Left ventricle myocardium inferior (tissue), 1 donor: ENCODE results near the gene OR7C1. TPM values are rescaled to one million over a fixed set of nuclear protein-coding genes. Genes with fewer than 3 reads are reported as not detected.
"Not testable (repeated sequence)": the region's sequence is repeated elsewhere in the genome, so short reads cannot be mapped to it uniquely, and the experiment has no call there.

Experiments
- DNase-seq: peaks from one replicate; pipeline ENCODE4 v3.0.0-alpha.2; 2020
- H3K27ac ChIP-seq: fragments of 200-600 bp; replicated peaks from 2 replicates; pipeline ENCODE4 v1.8.0; 2021
- H3K27me3 ChIP-seq: fragments of 200-600 bp; 2 replicates; pipeline ENCODE4 v1.8.0; 2021; ENCODE audit warnings: low read depth
- H3K36me3 ChIP-seq: fragments of 200-600 bp; 2 replicates; pipeline ENCODE4 v1.8.0; 2021
- H3K4me1 ChIP-seq: fragments of 200-600 bp; 2 replicates; pipeline ENCODE4 v1.8.0; 2021
- H3K4me3 ChIP-seq: fragments of 200-600 bp; 2 replicates; pipeline ENCODE4 v1.8.0; 2021; ENCODE audit warnings: mild to moderate bottlenecking, moderate library complexity
- H3K9me3 ChIP-seq: fragments of 200-600 bp; replicated peaks from 2 replicates; pipeline ENCODE4 v1.8.0; 2021
- CTCF ChIP-seq: fragments of 200-600 bp; IDR thresholded peaks from 2 replicates; pipeline ENCODE4 v1.8.0; 2021; ENCODE audit warnings: antibody characterized with exemption, mild to moderate bottlenecking, borderline replicate concordance
- intact Hi-C: fragments of 100-400 bp; cut with micrococcal nuclease; formaldehyde crosslinking; loops from one replicate; pipeline ENCODE4 v1.11.0; 2022
- total RNA-seq: library from RNA; stranded (reverse); fragmentation: NEBNext Ultra II Directional; extraction: Animal tissue kit (Norgen Biotek cat#: 25700); gene quantifications from one replicate; pipeline ENCODE4 v1.2.1, GENCODE V29; 2021
- donor health status: DM: no; HTN: yes; CAD: no; lungs with severe emphysema.

OR7C1 gene
- total RNA-seq, 1 donor from 2014 or later = not detected

DNA sequence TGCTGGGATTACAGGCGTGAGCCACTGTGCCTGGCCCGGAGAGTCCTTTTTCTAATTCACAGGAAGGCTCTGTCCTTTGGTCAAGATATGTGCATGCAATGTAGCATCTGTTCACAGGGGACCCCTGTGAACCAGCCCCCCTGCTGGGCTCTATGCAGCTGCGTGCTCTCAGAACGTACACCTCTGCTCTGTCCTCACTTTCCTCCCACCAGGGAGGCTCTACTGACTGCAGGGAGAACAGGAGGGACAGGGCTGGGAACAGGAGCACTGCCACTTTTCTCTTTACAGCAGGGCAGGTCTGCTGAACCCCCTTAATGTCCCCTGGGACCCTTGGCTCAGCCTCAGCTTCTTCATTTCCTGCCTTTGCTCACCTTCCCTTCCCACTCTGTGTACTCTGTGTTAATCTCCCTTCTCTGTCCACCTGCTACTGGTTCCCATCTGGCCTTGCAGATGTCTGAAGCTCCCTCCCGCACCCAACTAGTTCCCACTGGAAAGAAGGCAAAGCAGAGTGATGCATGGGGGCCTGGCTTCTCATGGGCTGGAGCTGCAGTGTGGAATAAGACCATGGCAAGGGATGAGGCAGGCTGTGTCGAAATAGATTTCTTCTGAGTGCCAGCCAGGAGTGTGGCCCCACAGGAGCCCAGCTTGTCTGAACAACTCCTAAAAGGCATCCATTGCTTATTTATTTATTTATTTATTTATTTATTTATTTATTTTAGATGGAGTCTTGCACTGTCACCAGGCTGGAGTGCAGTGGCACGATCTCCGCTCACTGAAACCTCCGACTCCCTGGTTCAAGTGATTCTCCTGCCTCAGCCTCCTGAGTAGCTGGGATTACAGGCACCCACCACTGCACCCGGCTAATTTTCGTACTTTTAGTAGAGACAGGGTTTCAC is 63.8 kb downstream of the OR7C1 start:
- peaks cover 3% of the 10 kb centered on the region for H3K4me1 ChIP-seq
- no peaks in the 10 kb centered on the region for H3K36me3 ChIP-seq
- H3K4me3 ChIP-seq = no peak overlapping the region
- H3K9me3 ChIP-seq = no peaks in the 10 kb centered on the region
- no peak overlapping the region for H3K27ac ChIP-seq
- no peak for TF ChIP-seq CTCF
- intact Hi-C loops = no loop called here
- H3K27me3 ChIP-seq = peaks cover 60% of the 10 kb centered on the region
- no peak for DNase-seq

- Histone ChIP-seq H3K9me3 (no peaks in the 10 kb centered on the region), H3K27ac (no peak overlapping the region), H3K27me3 (peaks cover 50% of the 10 kb centered on the region), H3K36me3 (no peaks in the 10 kb centered on the region), H3K4me3 (no peak overlapping the region), H3K4me1 (no peaks in the 10 kb centered on the region)
- intact Hi-C loops = no loop called here
- no peak for DNase-seq
- no peak for TF ChIP-seq CTCF
Measured at GRCh38 chr19:14770136-14770535, 64.8 kb downstream of the OR7C1 start.

DNA sequence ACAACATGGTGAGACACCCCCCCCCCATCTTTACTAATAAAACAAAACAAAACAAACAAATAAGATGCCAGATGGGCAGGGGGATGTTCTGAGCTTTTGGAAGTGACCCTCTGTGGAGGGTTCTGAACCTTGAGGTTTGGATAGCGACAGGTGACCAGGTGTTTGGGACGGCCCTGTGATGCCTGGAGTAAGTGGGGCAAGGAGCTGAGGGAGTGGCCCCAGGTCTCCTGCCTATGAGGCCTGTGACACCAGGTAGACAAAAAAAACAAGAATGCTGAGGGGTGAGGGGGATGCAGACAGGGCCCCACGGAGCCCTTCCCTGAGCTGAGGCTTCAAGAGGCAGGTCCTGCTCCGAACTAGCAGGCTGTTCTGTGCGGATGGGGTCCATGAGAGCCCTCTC is 65.8 kb downstream of the OR7C1 start:
- Histone ChIP-seq H3K4me1 (no peaks in the 10 kb centered on the region), H3K9me3 (no peaks in the 10 kb centered on the region), H3K27ac (no peak overlapping the region), H3K4me3 (no peak overlapping the region), H3K36me3 (no peaks in the 10 kb centered on the region), H3K27me3 (peaks cover 44% of the 10 kb centered on the region)
- DNase-seq = no peak
- TF ChIP-seq CTCF = no peak
- intact Hi-C loops = no loop called here

DNA sequence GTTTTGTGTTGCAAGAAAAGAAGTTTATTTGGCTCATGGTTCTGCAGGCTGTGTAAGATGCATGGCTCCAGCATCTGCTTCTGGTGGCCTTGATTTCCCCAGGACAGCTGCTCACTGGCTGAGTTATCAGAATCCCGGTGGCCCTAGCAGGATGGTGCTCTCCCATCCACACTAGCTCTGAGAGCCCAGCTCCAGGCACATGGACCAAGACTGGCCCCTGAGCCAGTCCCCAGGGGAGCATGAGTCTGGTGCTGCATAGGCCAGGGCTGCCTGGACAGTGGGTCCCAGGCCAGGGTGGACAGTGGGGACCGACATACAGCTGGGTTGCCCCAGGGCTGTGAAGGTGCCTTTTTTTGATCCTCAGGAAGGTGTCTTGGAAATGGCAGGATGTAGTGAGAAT is 67.0 kb downstream of the OR7C1 start:
- Histone ChIP-seq H3K4me3 (no peak overlapping the region), H3K4me1 (no peaks in the 10 kb centered on the region), H3K27ac (no peak overlapping the region), H3K36me3 (no peaks in the 10 kb centered on the region), H3K27me3 (peaks cover 38% of the 10 kb centered on the region), H3K9me3 (peaks cover 2% of the 10 kb centered on the region)
- intact Hi-C loops = no loop called here
- DNase-seq = no peak
- no peak for TF ChIP-seq CTCF

DNA sequence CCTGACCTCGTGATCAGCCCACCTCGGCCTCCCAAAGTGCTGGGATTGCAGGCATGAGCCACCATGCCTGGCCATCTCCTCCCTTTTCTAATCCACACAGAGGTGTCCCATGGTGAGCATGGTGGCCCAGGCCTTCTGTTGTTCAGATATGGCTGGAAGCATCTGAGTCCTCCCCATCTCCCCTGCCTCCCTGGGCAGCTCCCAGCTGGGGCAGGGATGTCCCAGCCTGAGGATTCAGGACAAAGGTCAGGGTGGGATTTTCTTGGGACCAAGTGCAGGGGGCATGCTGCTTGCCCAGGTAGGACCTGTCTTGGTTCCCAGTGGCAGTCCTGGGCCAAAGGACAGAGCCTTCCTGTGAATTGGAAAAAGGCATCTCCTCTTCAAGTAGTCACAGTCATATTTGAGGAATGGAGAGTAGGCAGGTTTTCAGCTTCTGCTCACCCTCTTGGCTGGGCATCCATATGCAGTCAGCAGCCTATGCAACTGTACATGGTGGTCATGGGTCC is 67.5 kb downstream of the OR7C1 start:
- intact Hi-C loops = no loop called here
- TF ChIP-seq CTCF = no peak
- Histone ChIP-seq H3K27ac (no peak overlapping the region), H3K27me3 (peaks cover 35% of the 10 kb centered on the region), H3K9me3 (peaks cover 6% of the 10 kb centered on the region), H3K4me1 (no peaks in the 10 kb centered on the region), H3K36me3 (no peaks in the 10 kb centered on the region), H3K4me3 (no peak overlapping the region)
- DNase-seq = no peak

- intact Hi-C loops, H3K4me3 ChIP-seq, H3K36me3 ChIP-seq, H3K4me1 ChIP-seq, H3K27ac ChIP-seq, DNase-seq: not testable (repeated sequence)
- peaks cover 12% of the 10 kb centered on the region for H3K9me3 ChIP-seq
- H3K27me3 ChIP-seq = peaks cover 35% of the 10 kb centered on the region
Measured at GRCh38 chr19:14765841-14766240, 69.1 kb downstream of the OR7C1 start.

- intact Hi-C loops, H3K27ac ChIP-seq, DNase-seq, H3K36me3 ChIP-seq, H3K4me1 ChIP-seq, H3K4me3 ChIP-seq: not testable (repeated sequence)
- Histone ChIP-seq H3K27me3 (peaks cover 35% of the 10 kb centered on the region), H3K9me3 (peaks cover 12% of the 10 kb centered on the region)
Measured at GRCh38 chr19:14765403-14765802, 69.6 kb downstream of the OR7C1 start.
